DMS153 (cell line): ENCODE measurements around the gene ZNF469.

Experiments used
- DNase-seq: peaks from one replicate; lab custom pipeline; 2025; lab: John Stamatoyannopoulos, UW

ZNF469 gene

GRCh38 chr16:88424587-88425235 is 42.0 kb downstream of the ZNF469 start:
- no peak for DNase-seq

GRCh38 chr16:88426018-88426417 is 43.3 kb downstream of the ZNF469 start:
- DNase-seq: no peak

GRCh38 chr16:88427376-88427775 is 44.6 kb downstream of the ZNF469 start:
- no peak for DNase-seq

GRCh38 chr16:88428156-88428555 is 45.4 kb downstream of the ZNF469 start:
- no peak for DNase-seq

GRCh38 chr16:88428616-88429386 is 46.0 kb downstream of the ZNF469 start:
- no peak for DNase-seq

DNA sequence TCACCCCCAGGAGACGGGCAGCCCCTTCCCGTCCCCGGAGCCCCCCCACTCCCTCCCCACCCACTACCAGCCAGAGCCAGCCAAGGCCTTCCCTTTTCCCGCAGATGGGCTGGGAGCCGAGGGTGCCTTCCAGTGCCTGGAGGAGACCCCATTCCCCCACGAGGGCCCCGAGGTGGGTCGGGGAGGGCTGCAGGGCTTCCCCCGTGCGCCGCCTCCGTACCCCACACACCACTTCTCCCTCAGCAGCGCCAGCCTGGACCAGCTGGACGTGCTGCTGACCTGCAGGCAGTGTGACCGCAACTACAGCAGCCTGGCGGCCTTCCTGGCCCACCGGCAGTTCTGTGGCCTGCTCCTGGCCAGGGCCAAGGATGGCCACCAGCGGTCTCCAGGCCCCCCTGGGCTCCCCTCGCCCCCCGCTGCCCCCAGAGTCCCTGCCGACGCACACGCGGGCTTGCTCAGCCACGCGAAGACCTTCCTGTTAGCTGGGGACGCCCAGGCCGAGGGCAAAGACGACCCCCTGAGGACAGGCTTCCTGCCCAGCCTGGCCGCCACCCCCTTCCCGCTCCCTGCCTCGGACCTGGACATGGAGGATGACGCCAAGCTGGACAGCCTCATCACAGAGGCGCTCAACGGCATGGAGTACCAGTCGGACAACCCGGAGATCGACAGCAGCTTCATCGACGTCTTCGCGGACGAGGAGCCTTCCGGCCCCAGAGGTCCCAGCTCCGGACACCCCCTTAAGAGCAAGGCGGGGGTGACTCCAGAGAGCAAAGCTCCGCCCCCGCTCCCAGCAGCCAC is 46.8 kb downstream of the ZNF469 start:
- no peak for DNase-seq

GRCh38 chr16:88430185-88430523 is 47.4 kb downstream of the ZNF469 start:
- DNase-seq: no peak

DNA sequence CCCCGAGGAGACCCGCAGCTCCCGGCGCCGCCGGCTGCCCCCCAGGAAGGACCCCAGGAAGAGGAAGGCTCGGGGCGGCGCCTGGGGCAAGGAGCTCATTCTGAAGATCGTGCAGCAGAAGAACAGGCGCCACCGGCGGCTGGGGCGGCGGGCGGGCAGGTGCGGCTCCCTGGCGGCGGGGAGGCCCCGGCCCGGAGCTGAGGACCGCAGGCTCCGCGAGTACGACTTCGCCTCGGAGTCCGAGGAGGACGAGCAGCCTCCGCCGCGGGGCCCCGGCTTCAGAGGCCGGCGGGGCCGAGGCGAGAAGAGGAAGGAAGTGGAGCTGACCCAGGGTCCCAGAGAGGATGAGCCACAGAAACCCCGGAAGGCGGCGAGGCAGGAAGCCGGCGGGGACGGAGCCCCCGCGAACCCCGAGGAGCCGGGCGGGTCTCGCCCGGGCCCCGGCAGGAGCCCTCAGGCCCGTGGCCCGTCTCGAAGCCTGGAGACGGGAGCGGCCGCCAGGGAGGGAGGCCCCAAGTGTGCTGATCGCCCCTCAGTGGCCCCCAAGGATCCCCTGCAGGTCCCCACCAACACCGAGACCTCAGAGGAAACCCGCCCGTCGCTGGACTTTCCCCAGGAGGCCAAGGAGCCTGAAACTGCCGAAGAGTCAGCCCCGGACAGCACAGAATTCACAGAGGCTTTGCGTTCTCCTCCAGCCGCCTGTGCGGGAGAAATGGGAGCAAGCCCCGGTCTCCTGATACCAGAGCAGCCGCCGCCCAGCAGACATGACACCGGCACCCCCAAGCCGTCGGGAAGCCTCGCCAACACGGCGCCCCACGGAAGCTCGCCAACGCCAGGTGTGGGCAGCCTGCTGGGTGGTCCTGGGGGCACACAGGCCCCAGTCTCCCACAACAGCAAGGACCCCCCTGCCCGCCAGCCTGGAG is 48.0 kb downstream of the ZNF469 start:
- no peak for DNase-seq

DNA sequence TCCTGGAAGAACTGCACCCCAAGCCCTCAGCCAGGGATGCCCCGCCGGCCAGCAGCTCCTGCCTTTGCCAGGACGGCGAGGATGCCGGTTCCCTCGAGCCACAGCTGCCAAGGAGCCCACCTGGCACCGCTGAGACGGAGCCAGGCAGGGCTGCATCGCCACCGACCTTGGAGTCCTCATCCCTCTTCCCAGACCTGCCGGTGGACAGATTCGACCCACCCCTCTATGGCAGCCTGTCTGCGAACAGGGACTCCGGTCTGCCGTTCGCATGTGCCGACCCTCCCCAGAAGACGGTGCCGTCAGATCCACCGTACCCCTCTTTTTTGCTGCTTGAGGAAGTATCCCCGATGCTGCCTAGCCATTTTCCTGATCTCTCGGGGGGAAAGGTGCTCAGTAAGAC is 48.9 kb downstream of the ZNF469 start:
- DNase-seq: no peak

- no peak for DNase-seq
These were observed 49.4 kb downstream of the ZNF469 start for GRCh38 chr16:88432174-88432573.
